NT2/D1 (cell line): ENCODE results near the gene CELSR2.

ENCODE experiments used
- SUZ12 ChIP-seq: IDR thresholded peaks from 2 replicates; pipeline ENCODE4 v1.6.1; 2011; ENCODE audit not compliant: insufficient read length, insufficient read depth; ENCODE audit errors: extremely low read depth
- YY1 ChIP-seq: IDR thresholded peaks from 2 replicates; pipeline ENCODE4 v1.6.1; 2011; ENCODE audit not compliant: insufficient read length, insufficient read depth
- ZNF274 ChIP-seq: IDR thresholded peaks from 2 replicates; pipeline ENCODE4 v1.6.1; 2011; ENCODE audit warnings: mild to moderate bottlenecking, low read depth, low read length

DNA sequence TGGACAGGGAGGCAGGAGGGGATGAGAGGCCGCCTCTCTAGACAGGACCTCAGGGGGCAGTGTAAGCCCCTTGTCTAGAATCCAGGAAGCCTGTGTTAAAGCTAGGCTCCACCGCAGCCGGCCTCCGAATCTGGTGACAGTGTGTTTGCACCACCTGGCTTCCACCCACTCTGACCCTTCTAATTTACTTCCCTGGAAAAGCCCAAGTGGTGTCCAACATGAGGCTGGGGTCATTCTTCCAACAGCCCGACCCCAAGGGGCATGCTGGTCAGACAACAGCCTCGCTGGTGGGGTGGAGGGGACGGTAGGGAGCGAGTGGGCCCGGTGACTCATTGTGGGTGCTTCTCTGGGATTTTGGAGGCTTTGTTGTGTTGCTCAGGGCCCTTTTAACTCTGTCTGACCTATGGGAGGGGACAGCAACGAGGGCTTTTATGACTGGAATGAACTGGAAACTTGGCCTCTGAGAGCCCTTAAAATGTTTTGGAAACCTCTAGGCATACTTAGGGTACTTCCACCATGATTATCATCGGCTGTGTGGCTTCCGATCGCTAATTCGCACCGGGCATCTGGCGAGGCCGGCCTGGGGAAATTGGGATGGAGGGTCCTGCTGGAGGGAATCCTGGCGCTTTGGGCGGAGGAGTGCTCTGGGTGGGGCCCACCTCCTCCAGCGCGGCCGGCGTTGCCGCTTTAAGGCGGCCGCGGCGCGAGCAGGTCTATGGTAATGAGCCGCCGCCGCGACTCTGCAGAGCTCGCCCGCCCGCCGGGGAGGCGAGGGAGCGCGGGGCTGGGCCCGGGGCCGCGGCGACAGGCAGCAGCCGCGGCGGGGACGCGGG, at the start of gene CELSR2:
- TF ChIP-seq YY1 (no peak), ZNF274 (no peak), SUZ12 (no peak)
